Cortex of kidney (tissue), 1 donor: ENCODE measurements around the gene EGR4.

Source experiments
- DNase-seq: peaks from one replicate; lab custom pipeline; 2025; lab: John Stamatoyannopoulos, UW

EGR4 gene

GRCh38 chr2:73250872-73251846 lies 42.2 kb downstream of the EGR4 start:
- no peak for DNase-seq

- no peak for DNase-seq
These were observed 43.7 kb downstream of the EGR4 start for GRCh38 chr2:73249636-73250035.

- DNase-seq = no peak
These were observed 46.5 kb downstream of the EGR4 start for GRCh38 chr2:73246850-73247249.

DNA sequence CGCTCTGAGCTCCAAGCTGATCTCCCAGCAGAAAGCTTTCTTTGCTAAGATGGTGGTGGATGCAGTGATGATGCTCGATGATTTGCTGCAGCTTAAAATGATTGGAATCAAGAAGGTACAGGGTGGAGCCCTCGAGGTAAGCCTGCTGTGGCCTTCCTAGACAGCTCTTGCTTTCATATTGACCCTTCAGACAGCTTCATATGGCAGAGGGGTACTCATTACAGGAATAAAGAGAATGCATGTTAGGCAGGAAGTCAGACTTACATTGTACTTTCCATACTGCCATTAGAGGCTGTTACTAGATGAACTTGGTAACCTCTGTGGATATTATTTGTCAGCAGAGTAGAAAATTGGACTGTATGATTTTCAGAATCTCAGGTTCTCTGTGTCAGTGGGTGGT lies 48.8 kb downstream of the EGR4 start:
- no peak for DNase-seq

GRCh38 chr2:73243884-73244570 lies 49.3 kb downstream of the EGR4 start:
- DNase-seq = no peak
